ENCODE data around the gene POLD1. TPM values are rescaled to one million over a fixed set of nuclear protein-coding genes. Genes with fewer than 3 reads are reported as not detected.

POLD1 gene
- total and polyA plus RNA-seq, 2 of the 13 experiments (the other 11 are each of a cell fraction or from before 2014, with no cell fraction given): 17.4 to 54.0 TPM

DNA sequence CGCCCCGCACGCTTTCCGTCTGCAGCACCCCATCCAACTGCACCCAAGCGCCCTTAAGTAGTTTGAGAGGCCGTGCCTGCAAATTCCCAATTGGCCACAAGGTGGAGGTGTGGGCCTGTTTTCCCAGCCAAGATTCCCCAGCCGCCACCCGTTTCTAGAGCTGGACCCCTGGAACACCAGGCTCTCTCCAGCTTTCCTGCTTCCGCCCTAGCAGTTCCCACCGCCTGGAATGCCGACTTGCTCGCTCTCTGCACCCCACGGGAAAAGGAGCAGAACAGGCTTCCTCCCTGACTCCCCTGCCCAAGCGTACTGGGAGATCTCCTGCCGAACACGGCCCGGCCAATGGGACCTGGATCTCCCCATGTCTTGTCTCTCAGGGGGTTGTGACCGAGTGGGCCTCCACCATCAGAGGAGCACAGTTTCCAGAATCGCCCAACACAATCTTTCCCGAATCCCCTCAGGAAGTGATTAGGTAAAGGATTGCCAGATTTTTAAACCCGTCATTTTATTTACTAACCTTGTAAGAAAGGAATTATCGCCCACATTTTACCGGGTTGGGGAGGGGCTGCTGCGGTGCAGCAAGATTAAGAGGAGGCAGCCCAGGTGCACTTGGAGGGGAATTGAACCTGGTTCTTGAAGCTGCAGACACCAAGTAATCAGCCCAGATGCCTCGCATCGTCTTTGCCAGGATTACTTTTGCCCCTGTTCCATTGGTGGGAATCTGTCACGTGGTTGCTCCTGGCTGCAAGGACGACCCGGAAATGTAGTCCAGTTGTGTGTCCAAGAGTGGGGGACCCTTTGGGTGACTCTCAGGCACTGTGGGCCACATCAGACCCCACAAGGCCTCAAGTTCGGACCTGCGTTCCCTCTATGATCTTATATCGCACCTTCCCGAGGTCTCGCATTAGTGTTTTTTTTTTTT lies 15.2 kb upstream of the POLD1 start (continued):
- TF ChIP-seq, protein P1, sequence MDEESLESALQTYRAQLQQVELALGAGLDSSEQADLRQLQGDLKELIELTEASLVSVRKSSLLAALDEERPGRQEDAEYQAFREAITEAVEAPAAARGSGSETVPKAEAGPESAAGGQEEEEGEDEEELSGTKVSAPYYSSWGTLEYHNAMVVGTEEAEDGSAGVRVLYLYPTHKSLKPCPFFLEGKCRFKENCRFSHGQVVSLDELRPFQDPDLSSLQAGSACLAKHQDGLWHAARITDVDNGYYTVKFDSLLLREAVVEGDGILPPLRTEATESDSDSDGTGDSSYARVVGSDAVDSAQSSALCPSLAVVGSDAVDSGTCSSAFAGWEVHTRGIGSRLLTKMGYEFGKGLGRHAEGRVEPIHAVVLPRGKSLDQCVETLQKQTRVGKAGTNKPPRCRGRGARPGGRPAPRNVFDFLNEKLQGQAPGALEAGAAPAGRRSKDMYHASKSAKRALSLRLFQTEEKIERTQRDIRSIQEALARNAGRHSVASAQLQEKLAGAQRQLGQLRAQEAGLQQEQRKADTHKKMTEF (CRISPR knock-in tag; IDR thresholded peaks at IDR 0.05): peak; percentile 47; the same call in 1 of the 2 replicates
- TF ChIP-seq HMGXB4 (CRISPR knock-in tag; IDR thresholded peaks at IDR 0.05; ENCODE audit: borderline replicate concordance in 1 of 2, low read depth in 1 of 2) (peak; percentile 33 to 55; a peak in 1 of 4 replicates), KDM2A (CRISPR knock-in tag; IDR thresholded peaks at IDR 0.05; ENCODE audit: borderline replicate concordance, low read depth) (peak; percentile 51; the same call in 1 of the 2 replicates), MED8 (CRISPR knock-in tag; IDR thresholded peaks at IDR 0.05; ENCODE audit: insufficient replicate concordance) (no peak), CHD4 (IDR thresholded peaks at IDR 0.05; ENCODE audit: borderline replicate concordance, low read length) (no peak), RBM39 (IDR thresholded peaks at IDR 0.05; ENCODE audit: low read depth, low read length, poor library complexity, severe bottlenecking) (peak; percentile 46), KDM3A (CRISPR knock-in tag; IDR thresholded peaks at IDR 0.05; ENCODE audit: low read depth) (0 out of 2 replicates have a peak, but pooled peaks have one; percentile 66), ATF1 (CRISPR knock-in tag; IDR thresholded peaks at IDR 0.05) (no peak), SMC3 (IDR thresholded peaks at IDR 0.05; ENCODE audit: low read length) (peak; percentile 64), XRCC5 (optimal IDR thresholded peaks at IDR 0.05; ENCODE audit: low read length) (peak; percentile 39), GFI1 (CRISPR knock-in tag; IDR thresholded peaks at IDR 0.05; ENCODE audit: borderline replicate concordance) (no peak), PRDM15 (CRISPR knock-in tag; IDR thresholded peaks at IDR 0.05) (0 out of 2 replicates have a peak, but pooled peaks have one; percentile 26)

All from HepG2 (cell line).